Parathyroid adenoma (tissue), 2 donors: ENCODE results near the gene PPP2R5C.

Source experiments
- H2AFZ ChIP-seq: fragments of 300-600 bp; sonication (generic); one replicate; pipeline ENCODE4 v1.7.0; 2017; ENCODE audit warnings: antibody characterized with exemption, mild to moderate bottlenecking
- H3K27ac ChIP-seq: fragments of 300-600 bp; sonication (generic); one replicate; pipeline ENCODE4 v1.7.0; 2017
- H3K27me3 ChIP-seq: fragments of 300-600 bp; sonication (generic); one replicate; pipeline ENCODE4 v1.7.0; 2017; ENCODE audit warnings: low read length; ENCODE audit not compliant: control insufficient read depth, insufficient read depth
- H3K36me3 ChIP-seq: fragments of 300-600 bp; sonication (generic); one replicate; pipeline ENCODE4 v1.7.0; 2017; ENCODE audit warnings: low read length; ENCODE audit not compliant: control insufficient read depth, insufficient read depth
- H3K4me1 ChIP-seq: fragments of 300-600 bp; sonication (generic); one replicate; pipeline ENCODE4 v1.7.0; 2017; ENCODE audit warnings: control low read depth
- H3K4me2 ChIP-seq: fragments of 300-600 bp; sonication (generic); one replicate; pipeline ENCODE4 v1.7.0; 2017; ENCODE audit warnings: low read length
- H3K4me3 ChIP-seq: fragments of 300-600 bp; sonication (generic); one replicate; pipeline ENCODE4 v1.7.0; 2017; ENCODE audit warnings: low read depth, low read length
- H3K79me2 ChIP-seq: fragments of 300-600 bp; sonication (generic); one replicate; pipeline ENCODE4 v1.7.0; 2017; ENCODE audit warnings: control low read depth
- H3K9ac ChIP-seq: fragments of 300-600 bp; sonication (generic); one replicate; pipeline ENCODE4 v1.7.0; 2017; ENCODE audit warnings: mild to moderate bottlenecking
- H3K9me3 ChIP-seq: fragments of 300-600 bp; sonication (generic); one replicate; pipeline ENCODE4 v1.7.0; 2017; ENCODE audit warnings: low read length; ENCODE audit not compliant: control insufficient read depth
- CTCF ChIP-seq: fragments of 300-600 bp; sonication (generic); IDR thresholded peaks from one replicate; pipeline ENCODE4 v1.7.0; 2017; ENCODE audit warnings: antibody characterized with exemption, mild to moderate bottlenecking
- donor health status: primary hyperparathyroidism.

Gene PPP2R5C

DNA sequence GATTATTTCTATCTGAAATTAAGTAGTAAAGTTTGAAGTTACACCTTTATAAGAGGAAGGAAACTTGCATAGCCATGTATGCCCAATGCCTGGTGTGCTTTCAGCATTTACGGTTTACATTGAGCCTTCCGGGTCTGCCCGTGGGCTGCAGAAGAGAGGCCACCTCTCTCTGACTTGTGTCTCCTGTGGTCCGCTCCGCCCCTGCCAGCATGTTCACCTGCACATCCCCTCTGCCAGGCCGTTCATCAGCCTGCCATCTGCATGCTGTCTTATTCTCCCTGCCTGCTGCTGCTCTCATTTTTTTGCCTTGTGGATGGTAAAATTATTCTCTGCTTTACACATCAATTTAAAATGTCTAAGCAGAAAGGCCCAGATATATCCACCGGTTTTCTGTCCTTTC lies 161.4 kb downstream of the PPP2R5C start:
- Histone ChIP-seq H3K9me3 (no peaks in the 10 kb centered on the region), H3K4me2 (no peak overlapping the region), H3K79me2 (no peaks in the 10 kb centered on the region), H3K36me3 (no peaks in the 10 kb centered on the region), H3K4me1 (no peaks in the 10 kb centered on the region), H3K27ac (no peak overlapping the region), H3K4me3 (no peak overlapping the region), H3K27me3 (no peaks in the 10 kb centered on the region), H2AFZ (no peak overlapping the region), H3K9ac (no peak overlapping the region)
- TF ChIP-seq CTCF, result no peak

DNA sequence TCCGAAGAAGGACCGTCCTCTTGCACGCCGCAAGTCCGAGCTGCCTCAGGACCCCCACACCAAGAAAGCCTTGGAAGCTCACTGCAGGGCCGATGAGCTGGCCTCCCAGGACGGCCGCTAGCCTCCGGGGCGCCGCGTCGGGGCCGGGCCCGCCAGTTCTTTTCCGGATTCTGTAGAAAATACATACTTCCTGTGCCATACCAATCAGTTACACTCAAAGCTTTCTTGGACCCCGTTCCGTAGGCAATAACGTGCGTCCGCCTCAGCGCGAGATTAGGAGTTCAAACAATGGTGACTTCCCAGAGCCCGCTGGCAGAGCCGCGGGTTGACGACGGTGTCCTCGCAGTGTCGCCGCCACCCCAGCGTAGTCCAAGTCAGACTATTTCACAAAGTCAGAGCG lies 163.6 kb downstream of the PPP2R5C start:
- no peak overlapping the region for H3K27ac ChIP-seq
- no peaks in the 10 kb centered on the region for H3K79me2 ChIP-seq
- no peak for TF ChIP-seq CTCF
- no peaks in the 10 kb centered on the region for H3K27me3 ChIP-seq
- no peak overlapping the region for H3K9ac ChIP-seq
- no peak overlapping the region for H3K4me3 ChIP-seq
- no peaks in the 10 kb centered on the region for H3K9me3 ChIP-seq
- H2AFZ ChIP-seq, result no peak overlapping the region
- no peak overlapping the region for H3K4me2 ChIP-seq
- no peaks in the 10 kb centered on the region for H3K36me3 ChIP-seq
- H3K4me1 ChIP-seq, result no peaks in the 10 kb centered on the region

- H3K27me3 ChIP-seq, result no peaks in the 10 kb centered on the region
- no peaks in the 10 kb centered on the region for H3K79me2 ChIP-seq
- H3K27ac ChIP-seq, result no peak overlapping the region
- no peaks in the 10 kb centered on the region for H3K4me1 ChIP-seq
- H3K36me3 ChIP-seq, result no peaks in the 10 kb centered on the region
- H2AFZ ChIP-seq, result no peak overlapping the region
- TF ChIP-seq CTCF, result no peak
- no peak overlapping the region for H3K9ac ChIP-seq
- H3K9me3 ChIP-seq, result no peaks in the 10 kb centered on the region
- no peak overlapping the region for H3K4me2 ChIP-seq
- no peak overlapping the region for H3K4me3 ChIP-seq
These were observed 164.6 kb downstream of the PPP2R5C start for GRCh38 chr14:101926085-101926484.

- no peak overlapping the region for H2AFZ ChIP-seq
- H3K4me1 ChIP-seq, result no peaks in the 10 kb centered on the region
- H3K9ac ChIP-seq, result no peak overlapping the region
These were observed 165.1 kb downstream of the PPP2R5C start for GRCh38 chr14:101926620-101927019.

More at GRCh38 chr14:101926620-101927019, 165.1 kb downstream of the PPP2R5C start:
- no peak for TF ChIP-seq CTCF
- no peak overlapping the region for H3K27ac ChIP-seq
- H3K4me3 ChIP-seq, result no peak overlapping the region
- H3K27me3 ChIP-seq, result no peaks in the 10 kb centered on the region
- no peaks in the 10 kb centered on the region for H3K9me3 ChIP-seq
- no peaks in the 10 kb centered on the region for H3K36me3 ChIP-seq
- no peaks in the 10 kb centered on the region for H3K79me2 ChIP-seq
- H3K4me2 ChIP-seq, result no peak overlapping the region
